ENCODE measurements around the gene GPC3. TPM values are rescaled to one million over a fixed set of nuclear protein-coding genes. Genes with fewer than 3 reads are reported as not detected.
A peak's percentile ranks its signal among the peaks of the same experiment; 100 is the strongest.

The GPC3 gene
- polyA plus RNA-seq, 1 donor: 75.8 TPM

DNA sequence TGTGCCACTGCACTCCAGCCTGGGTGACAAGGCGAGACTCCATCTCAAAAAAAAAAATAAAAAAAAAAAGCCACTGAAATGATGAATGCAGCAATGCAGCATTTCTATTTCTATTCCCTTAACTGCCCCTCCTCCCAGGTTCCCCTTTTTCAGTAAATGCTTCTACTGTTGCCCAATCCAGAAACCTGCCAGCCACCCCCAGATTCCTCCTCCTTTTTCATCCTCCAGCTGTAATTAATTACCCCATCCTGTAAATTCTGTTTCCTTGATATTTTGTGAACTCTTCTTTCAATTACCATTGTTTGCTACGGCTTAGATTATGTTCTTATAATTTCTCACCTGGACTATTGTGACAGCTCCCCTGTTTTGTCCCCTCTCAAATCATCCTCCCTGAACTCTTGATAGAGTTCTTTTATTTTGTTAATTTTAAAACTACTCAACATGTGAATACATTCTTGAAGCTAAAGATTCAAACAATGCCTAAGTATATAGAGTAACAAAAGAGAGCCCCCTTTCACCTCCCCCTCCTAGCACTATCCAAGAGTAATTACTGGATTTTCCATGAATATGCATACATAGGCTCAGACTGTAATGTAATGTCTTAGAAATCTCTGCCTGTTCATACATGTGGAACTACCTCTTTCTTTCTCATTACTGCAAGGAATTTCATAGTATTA, 429.5 kb downstream of the GPC3 start:
- no peak overlapping the region for H3K4me3 ChIP-seq (ENCODE audit: low read length)
- H3K36me3 ChIP-seq (ENCODE audit: control insufficient read depth, insufficient read depth, low read length): no peaks in the 10 kb centered on the region
- H3K27ac ChIP-seq (ENCODE audit: low read length): no peak overlapping the region
- WGBS (ENCODE audit: insufficient coverage, low lambda C conversion rate): no CpG with 5 or more reads among the region's 2 CpGs
- no peaks in the 10 kb centered on the region for H3K4me1 ChIP-seq (ENCODE audit: control insufficient read depth, insufficient read depth, low read length)
- no peaks in the 10 kb centered on the region for H3K27me3 ChIP-seq (ENCODE audit: control insufficient read depth, insufficient read depth, low read length)
- DNase-seq: no peak
- H3K9me3 ChIP-seq (ENCODE audit: control insufficient read depth, low read depth, low read length): no peaks in the 10 kb centered on the region

DNA sequence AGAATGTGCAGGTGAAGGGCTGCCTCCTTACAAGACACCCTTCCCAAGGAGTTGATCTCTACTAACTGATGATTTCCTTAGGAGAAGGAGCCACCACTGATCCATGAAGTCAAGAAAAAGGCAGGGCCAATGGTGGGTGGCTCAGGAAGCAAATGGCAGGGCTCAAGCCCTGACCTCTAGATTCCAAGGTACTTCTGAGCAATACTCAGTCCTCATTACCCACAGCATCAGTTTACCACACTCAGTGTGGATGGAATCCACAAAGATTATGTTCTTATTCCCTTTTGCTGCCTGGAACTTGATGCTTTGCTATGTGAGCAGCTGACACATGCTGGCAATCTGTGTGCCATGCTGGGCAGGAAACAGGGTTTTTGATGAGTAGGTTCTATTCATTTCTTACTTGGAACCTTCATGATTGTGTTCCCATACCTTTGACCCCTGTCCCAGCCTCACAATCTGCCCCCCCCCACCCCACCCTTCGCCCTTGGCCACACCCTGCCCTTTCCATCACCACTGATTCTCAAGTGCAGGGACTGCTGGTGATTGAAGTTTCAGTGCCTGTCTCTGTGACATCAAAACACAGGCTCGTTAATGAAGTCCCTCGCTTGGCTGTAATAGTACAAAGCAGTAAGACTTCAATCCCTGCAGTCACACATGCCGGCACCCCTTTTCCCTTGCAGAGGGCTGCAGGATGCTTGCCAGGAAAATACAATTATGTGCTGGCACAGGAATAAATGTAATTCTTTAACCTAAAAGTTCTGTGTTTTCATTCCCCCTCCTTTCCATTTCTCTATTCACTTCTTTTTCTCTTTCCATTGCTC, 434.5 kb downstream of the GPC3 start:
- Histone ChIP-seq H3K27me3 (ENCODE audit: control insufficient read depth, insufficient read depth, low read length) (no peaks in the 10 kb centered on the region), H3K27ac (ENCODE audit: low read length) (no peak overlapping the region), H3K9me3 (ENCODE audit: control insufficient read depth, low read depth, low read length) (no peaks in the 10 kb centered on the region), H3K36me3 (ENCODE audit: control insufficient read depth, insufficient read depth, low read length) (no peaks in the 10 kb centered on the region), H3K4me1 (ENCODE audit: control insufficient read depth, insufficient read depth, low read length) (no peaks in the 10 kb centered on the region), H3K4me3 (ENCODE audit: low read length) (no peak overlapping the region)
- peak in 1 of 2 donors; percentile 41 for DNase-seq
- WGBS (ENCODE audit: insufficient coverage, low lambda C conversion rate): no CpG with 5 or more reads among the region's 4 CpGs

DNA sequence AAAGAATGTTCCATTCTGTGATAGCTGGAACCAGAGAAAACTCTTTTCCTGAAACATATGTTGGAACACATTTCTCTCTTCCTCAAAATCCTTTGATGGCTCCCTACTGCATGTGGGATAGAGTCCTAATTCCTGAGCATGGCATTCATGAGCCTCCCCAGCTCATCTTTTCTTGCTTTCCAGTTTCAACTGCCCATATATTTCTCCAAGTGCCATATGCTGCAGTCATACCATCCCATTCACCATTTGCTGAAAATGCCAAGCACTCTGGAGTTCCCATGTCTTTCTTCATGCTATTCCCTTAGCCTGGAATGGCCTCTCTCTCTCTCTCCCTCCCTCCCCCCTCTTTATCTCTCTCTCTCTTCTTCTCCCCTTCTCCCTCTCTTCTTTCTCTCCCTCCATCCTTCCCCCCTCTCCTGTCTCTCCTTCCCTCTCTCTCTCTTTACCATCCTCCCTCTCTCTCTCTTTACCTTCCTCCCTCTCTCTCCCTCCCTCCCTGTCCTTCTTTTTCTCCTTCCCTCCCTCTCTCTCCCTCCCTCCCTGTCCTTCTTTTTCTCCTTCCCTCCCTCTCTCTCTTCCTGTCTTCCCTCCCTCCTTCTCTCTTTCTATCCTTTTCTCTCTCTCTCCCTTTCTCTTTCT, 436.0 kb downstream of the GPC3 start:
- no peaks in the 10 kb centered on the region for H3K27me3 ChIP-seq (ENCODE audit: control insufficient read depth, insufficient read depth, low read length)
- no peak overlapping the region for H3K27ac ChIP-seq (ENCODE audit: low read length)
- H3K4me3 ChIP-seq (ENCODE audit: low read length): no peak overlapping the region
- no peak for DNase-seq
- no peaks in the 10 kb centered on the region for H3K4me1 ChIP-seq (ENCODE audit: control insufficient read depth, insufficient read depth, low read length)
- H3K36me3 ChIP-seq (ENCODE audit: control insufficient read depth, insufficient read depth, low read length): no peaks in the 10 kb centered on the region
- no peaks in the 10 kb centered on the region for H3K9me3 ChIP-seq (ENCODE audit: control insufficient read depth, low read depth, low read length)

DNA sequence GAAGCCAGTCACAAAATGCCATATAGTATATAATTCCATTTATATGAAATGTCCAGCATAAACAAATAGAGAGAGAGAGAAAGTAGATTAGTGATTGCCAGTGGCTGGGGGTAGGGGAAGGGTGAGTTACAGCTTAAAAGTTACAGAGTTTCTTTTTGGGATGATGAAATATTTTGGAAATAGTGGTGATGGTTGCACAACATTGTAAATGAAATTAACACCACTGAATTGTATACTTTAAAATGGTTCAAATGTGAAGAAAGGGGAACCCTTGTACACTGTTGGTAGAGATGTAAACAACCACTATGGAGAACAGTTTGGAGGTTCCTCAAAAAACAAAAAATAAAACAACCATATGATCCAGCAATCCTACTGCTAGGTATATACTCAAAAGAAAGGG, 439.0 kb downstream of the GPC3 start:
- no peaks in the 10 kb centered on the region for H3K27me3 ChIP-seq (ENCODE audit: control insufficient read depth, insufficient read depth, low read length)
- no peak for DNase-seq

DNA sequence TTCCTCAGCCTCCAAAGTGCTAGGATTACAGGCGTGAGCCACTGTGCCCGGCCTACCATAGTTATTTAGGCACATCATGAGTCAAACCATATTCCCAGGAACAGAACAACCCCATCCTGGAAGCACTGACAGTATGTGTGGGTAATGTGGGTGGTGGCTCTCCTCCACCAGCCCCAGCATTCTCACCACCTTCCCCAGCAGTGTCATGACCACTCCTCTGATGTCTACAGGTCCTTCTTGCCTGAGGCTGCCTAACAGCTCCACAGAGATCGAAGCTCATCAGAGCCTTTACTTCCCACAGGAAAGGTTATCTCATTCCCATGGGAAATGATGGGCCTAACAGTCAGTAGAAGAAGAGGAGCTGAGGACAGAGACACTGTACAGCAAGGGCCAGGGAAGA, 440.6 kb downstream of the GPC3 start:
- no CpG with 5 or more reads among the region's 3 CpGs for WGBS (ENCODE audit: insufficient coverage, low lambda C conversion rate)
- H3K27ac ChIP-seq (ENCODE audit: low read length): no peak overlapping the region

More for the DNA sequence above, 439.0 kb downstream of the GPC3 start:
- no peak overlapping the region for H3K4me3 ChIP-seq (ENCODE audit: low read length)
- no peak overlapping the region for H3K27ac ChIP-seq (ENCODE audit: low read length)
- H3K9me3 ChIP-seq (ENCODE audit: control insufficient read depth, low read depth, low read length): no peaks in the 10 kb centered on the region
- no peaks in the 10 kb centered on the region for H3K4me1 ChIP-seq (ENCODE audit: control insufficient read depth, insufficient read depth, low read length)
- H3K36me3 ChIP-seq (ENCODE audit: control insufficient read depth, insufficient read depth, low read length): no peaks in the 10 kb centered on the region

DNA sequence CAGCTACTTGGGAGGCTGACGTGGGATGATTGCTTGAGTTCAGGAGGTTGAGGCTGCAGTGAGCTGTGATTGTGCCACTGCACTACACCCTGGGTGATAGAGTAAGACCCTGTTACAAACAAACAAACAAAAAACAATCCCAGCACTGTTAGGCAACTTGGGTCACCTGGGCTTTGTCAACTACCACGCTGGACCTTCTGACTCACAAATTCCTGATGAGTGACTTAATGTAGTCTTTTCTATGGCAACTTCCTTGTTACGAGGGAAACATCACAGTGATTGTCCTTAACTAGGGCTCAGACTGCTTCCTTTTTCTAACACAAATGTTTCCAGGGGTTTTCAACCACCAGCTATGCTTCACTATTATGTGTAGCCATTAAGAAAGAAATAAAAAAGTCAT, 441.3 kb downstream of the GPC3 start:
- no peaks in the 10 kb centered on the region for H3K36me3 ChIP-seq (ENCODE audit: control insufficient read depth, insufficient read depth, low read length)
- H3K4me3 ChIP-seq (ENCODE audit: low read length): no peak overlapping the region
- no peaks in the 10 kb centered on the region for H3K27me3 ChIP-seq (ENCODE audit: control insufficient read depth, insufficient read depth, low read length)
- WGBS (ENCODE audit: insufficient coverage, low lambda C conversion rate): no CpG with 5 or more reads among the region's 3 CpGs
- no peaks in the 10 kb centered on the region for H3K4me1 ChIP-seq (ENCODE audit: control insufficient read depth, insufficient read depth, low read length)
- no peaks in the 10 kb centered on the region for H3K9me3 ChIP-seq (ENCODE audit: control insufficient read depth, low read depth, low read length)
- DNase-seq: peak; percentile 25 to 59
- H3K27ac ChIP-seq (ENCODE audit: low read length): peak overlapping the region; percentile 12

More for the DNA sequence above, 440.6 kb downstream of the GPC3 start:
- Histone ChIP-seq H3K36me3 (ENCODE audit: control insufficient read depth, insufficient read depth, low read length) (no peaks in the 10 kb centered on the region), H3K4me1 (ENCODE audit: control insufficient read depth, insufficient read depth, low read length) (no peaks in the 10 kb centered on the region), H3K4me3 (ENCODE audit: low read length) (no peak overlapping the region), H3K27me3 (ENCODE audit: control insufficient read depth, insufficient read depth, low read length) (no peaks in the 10 kb centered on the region), H3K9me3 (ENCODE audit: control insufficient read depth, low read depth, low read length) (no peaks in the 10 kb centered on the region)
- DNase-seq: no peak

DNA sequence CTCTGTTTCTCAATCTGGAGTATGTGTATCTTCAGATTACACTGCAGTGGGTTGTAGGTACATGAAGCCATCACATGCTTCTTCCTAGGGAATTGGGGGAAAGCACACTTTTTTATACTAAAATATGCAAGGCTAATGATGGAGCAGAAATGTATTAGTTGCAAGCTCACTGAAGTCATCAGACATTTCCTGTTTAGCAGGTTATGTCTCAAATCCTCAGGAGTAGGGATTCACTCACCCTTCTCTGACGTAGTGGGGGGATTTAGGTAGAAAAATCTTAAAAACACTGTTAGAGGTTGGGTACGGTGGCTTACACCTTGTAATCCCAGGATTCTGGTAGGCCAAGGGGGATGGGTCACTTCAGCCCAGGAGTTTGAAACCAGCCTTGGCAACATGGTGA, 441.7 kb downstream of the GPC3 start:
- H3K36me3 ChIP-seq (ENCODE audit: control insufficient read depth, insufficient read depth, low read length): no peaks in the 10 kb centered on the region
- no peaks in the 10 kb centered on the region for H3K9me3 ChIP-seq (ENCODE audit: control insufficient read depth, low read depth, low read length)
- H3K4me1 ChIP-seq (ENCODE audit: control insufficient read depth, insufficient read depth, low read length): no peaks in the 10 kb centered on the region
- WGBS (ENCODE audit: insufficient coverage, low lambda C conversion rate): no CpG with 5 or more reads among the region's 2 CpGs
- peak overlapping the region; percentile 12 for H3K27ac ChIP-seq (ENCODE audit: low read length)
- no peak overlapping the region for H3K4me3 ChIP-seq (ENCODE audit: low read length)
- no peaks in the 10 kb centered on the region for H3K27me3 ChIP-seq (ENCODE audit: control insufficient read depth, insufficient read depth, low read length)
- no peak for DNase-seq

DNA sequence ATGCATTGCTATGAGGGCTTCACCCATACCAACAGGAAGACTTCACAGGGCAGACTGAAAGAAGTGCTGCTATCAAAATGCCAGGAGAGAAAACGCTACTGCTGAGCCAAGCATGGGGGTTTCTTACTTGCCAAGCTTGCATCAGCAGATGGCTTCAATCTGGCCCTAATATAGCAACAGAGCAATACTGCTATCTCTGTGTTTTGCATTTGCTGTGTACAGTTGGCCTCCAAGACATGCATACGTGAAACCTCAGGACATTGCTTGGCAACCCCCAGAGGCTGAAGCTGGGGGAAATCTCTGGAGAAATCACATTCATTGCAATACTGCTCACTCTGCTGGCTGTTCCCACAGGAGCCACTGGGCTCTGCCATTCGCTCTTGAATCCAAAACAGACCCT, 442.9 kb downstream of the GPC3 start:
- H3K27ac ChIP-seq (ENCODE audit: low read length): no peak overlapping the region
- no peaks in the 10 kb centered on the region for H3K9me3 ChIP-seq (ENCODE audit: control insufficient read depth, low read depth, low read length)
- no peak for DNase-seq
- no peaks in the 10 kb centered on the region for H3K27me3 ChIP-seq (ENCODE audit: control insufficient read depth, insufficient read depth, low read length)
- no peaks in the 10 kb centered on the region for H3K36me3 ChIP-seq (ENCODE audit: control insufficient read depth, insufficient read depth, low read length)
- no peaks in the 10 kb centered on the region for H3K4me1 ChIP-seq (ENCODE audit: control insufficient read depth, insufficient read depth, low read length)
- WGBS (ENCODE audit: insufficient coverage, low lambda C conversion rate): no CpG with 5 or more reads among the region's 3 CpGs
- no peak overlapping the region for H3K4me3 ChIP-seq (ENCODE audit: low read length)

DNA sequence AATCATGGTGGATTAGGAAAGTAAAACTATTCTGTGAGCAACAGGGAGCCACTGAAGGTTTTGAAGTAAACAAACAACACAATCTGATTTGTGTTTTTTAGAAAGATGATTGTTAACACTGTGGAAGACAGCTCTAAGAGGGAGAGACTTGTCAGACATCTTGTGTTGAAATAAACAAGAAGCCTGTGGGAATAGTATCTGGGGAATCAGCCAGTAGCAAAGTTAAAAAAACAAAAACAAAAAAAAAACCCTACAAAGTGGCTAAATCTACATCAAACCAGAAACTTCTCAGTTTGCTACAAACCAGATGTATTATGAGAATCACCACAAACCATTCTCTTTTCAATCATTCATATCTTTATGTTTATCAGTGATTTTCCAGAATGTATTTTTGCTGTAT, 444.4 kb downstream of the GPC3 start:
- Histone ChIP-seq H3K36me3 (ENCODE audit: control insufficient read depth, insufficient read depth, low read length) (no peaks in the 10 kb centered on the region), H3K4me3 (ENCODE audit: low read length) (no peak overlapping the region), H3K4me1 (ENCODE audit: control insufficient read depth, insufficient read depth, low read length) (no peaks in the 10 kb centered on the region), H3K27me3 (ENCODE audit: control insufficient read depth, insufficient read depth, low read length) (no peaks in the 10 kb centered on the region), H3K9me3 (ENCODE audit: control insufficient read depth, low read depth, low read length) (no peaks in the 10 kb centered on the region), H3K27ac (ENCODE audit: low read length) (no peak overlapping the region)
- DNase-seq: no peak

DNA sequence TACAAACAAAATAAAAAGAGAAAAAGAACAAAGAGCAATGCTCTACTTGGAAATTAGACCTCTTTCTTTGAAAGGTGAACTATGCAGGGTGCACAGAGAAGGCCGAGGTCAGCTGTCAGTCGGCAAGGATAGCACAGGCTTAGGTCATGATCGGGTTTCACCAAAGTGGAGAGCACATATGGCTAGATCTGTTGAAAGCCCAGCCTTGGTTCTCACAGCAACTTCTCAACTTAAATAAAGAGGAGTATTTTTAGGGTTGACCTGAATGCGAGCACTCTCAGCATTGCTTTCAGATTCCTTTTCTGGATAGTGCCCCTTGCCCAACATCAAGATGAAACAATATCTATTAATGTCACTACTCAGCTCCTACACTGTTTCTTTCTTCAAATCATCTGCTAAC, 447.2 kb downstream of the GPC3 start:
- H3K36me3 ChIP-seq (ENCODE audit: control insufficient read depth, insufficient read depth, low read length): no peaks in the 10 kb centered on the region
- DNase-seq: no peak
- H3K27me3 ChIP-seq (ENCODE audit: control insufficient read depth, insufficient read depth, low read length): no peaks in the 10 kb centered on the region
- H3K4me3 ChIP-seq (ENCODE audit: low read length): no peak overlapping the region
- no peak overlapping the region for H3K27ac ChIP-seq (ENCODE audit: low read length)
- H3K4me1 ChIP-seq (ENCODE audit: control insufficient read depth, insufficient read depth, low read length): no peaks in the 10 kb centered on the region
- WGBS (ENCODE audit: insufficient coverage, low lambda C conversion rate): no CpG with 5 or more reads among the region's 4 CpGs
- H3K9me3 ChIP-seq (ENCODE audit: control insufficient read depth, low read depth, low read length): no peaks in the 10 kb centered on the region
